ENCODE data around the gene PRM1.

Gene PRM1

GRCh38 chr16:11253995-11254912 lies 26.9 kb downstream of the PRM1 start:
- no peak for DNase-seq (ENCODE audit: low read depth in 2 of 2)

DNA sequence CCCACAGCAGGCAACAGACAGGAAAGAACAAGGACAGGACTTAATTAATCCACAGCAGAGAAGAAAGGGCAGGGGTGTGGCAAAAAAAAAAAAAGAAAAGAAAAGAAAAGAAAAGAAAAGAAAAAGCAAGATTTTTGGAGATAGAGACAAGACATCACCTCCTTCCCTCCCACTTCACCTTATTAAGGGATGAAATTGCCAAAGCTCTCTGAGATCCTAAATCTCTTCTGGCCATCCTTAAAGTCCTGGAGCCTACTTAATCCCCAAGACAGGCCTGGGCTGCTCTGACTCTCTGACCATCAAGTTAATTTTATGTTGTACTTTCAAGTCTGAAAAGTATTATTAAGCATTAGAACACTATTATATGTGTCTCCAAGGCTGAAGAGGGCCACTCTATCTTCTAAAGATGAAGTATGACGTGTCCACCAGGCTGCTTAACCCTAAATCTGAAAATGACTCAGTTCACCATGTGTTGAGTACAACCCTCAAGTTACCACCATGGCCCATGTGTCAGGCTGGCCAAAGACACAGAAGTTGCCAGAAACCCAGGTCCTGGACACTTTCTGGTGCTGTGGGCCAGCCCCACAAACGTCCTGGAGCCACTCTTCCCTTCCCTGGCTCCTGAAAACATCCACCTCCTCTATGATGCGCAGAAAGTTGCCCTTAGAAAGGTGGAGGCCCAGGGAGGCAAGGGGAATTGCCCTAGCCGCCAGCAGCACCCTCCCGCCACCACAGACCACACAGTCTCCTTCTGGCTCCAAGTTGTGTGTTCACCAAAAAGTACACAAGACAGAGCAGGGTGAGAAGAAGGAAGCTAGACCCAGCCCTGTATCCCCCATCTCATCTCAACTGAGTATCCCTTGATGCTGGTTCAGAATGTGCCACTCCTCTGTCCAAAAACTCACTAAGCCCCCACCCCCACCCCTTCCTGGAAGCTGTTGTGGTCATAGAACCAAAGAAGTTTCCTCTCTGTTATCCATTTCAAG lies 27.8 kb downstream of the PRM1 start:
- DNase-seq (ENCODE audit: low read depth in 2 of 2) = no peak

DNA sequence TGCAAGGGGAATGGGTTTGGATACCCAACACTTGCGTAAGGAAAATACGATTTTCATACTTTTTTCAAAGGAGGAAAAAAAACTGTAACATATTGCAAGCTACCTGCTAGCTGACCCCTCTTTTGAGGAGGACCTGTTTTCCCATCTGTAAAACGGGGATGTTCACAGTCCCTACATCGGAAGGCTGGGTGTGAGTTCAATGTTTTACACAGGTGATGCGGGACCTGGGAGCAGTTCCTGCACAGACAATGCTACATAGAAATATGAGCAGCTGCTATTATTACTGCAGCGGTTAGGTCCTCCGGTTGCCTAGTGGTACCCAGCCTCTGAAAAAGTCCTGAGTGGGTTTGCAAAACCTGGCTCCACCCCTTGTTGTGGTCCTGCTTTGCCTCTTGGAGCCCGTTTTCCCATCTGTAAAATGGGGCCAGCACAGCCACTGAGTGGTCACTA lies 28.6 kb downstream of the PRM1 start:
- DNase-seq (ENCODE audit: low read depth in 2 of 2) = no peak

DNA sequence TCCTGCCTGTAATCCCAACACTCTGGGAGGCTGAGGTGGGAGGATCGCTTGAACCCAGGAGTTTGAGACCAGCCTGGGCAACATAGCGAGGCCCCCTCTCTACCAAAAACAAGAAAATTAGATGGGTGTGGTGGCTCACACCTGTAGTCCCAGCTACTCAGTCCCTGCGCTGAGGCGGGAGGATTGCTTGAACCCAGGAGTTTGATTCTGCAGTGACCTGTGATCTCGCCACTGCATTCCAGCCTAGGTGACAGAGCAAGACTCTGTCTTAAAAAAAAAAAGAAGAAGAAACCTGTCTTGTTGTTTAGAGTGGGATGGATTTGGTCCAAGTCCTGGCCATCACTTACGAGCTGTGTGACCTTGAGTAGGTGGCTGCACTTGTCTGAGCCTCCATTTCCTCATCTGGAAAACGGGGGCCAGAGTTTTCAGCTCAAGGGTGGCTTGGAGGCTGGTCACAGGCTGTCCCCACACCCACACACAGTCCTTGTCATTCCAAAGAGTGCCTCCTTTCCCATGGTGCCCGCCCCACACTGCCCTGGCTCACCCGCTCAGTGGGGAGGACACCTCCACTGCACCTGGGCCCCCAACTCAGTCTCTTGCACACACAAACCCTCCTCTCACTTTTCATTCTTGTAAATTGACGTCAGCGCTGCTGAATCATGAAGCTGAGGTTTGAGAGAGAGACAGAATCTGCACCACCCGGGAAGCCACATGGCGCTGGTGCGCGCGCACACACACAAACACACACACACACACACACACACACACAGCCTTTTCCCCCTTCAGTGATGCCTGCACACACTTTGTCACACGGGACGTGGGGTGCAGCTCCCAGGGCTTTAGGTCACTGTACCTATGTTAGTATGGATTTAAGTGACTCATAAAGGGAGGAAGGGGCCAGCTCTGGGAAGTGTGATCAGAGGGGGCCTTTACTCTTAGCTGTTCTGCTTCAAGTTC lies 29.3 kb downstream of the PRM1 start:
- peak; percentile 46 to 62 for DNase-seq (ENCODE audit: low read depth in 2 of 2)

- no peak for DNase-seq (ENCODE audit: low read depth in 2 of 2)
These were observed 30.2 kb downstream of the PRM1 start for GRCh38 chr16:11250786-11251524.

GRCh38 chr16:11250091-11250785 lies 30.9 kb downstream of the PRM1 start:
- DNase-seq (ENCODE audit: low read depth in 2 of 2) = no peak

GRCh38 chr16:11249233-11250061 lies 31.7 kb downstream of the PRM1 start:
- DNase-seq (ENCODE audit: low read depth in 2 of 2) = no peak

DNA sequence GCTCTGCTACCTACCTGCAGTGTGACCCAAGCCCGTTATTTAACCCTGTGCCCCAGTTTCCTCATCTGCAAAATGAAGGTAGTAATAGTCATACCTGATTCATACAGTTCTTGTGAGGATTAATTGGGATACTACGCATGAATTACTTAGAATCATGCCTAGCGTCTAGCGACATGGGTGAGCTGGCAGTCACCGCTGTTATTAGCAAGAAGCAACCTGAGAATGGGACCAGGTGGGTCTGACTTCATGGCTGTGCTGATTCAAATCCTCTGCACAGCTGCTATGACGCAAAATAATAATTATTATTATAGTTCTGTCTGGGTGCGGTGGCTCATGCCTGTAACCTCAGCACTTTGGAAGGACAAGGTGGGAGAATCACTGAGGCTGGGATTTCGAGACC lies 33.0 kb downstream of the PRM1 start:
- DNase-seq (ENCODE audit: low read depth in 2 of 2) = no peak

DNA sequence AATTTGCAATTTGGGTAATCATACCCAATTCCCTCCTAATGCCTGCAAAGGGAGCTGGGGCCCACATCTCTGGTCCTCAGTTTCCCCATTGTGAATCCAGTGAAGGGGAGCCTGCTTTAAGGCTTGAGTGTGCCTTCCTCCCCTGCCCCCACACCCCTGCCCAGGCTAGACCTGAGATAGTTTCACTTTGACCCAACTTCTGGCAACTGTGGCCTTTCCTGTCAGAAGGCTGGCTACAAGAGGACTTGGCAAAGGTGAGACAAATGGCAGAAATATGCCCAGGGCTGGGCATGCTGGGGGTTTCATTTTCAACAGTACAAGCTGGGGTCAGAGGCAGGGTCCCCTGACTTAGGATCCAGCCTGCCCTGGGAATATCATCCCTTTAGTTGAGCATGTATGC lies 35.1 kb downstream of the PRM1 start:
- no peak for DNase-seq (ENCODE audit: low read depth in 2 of 2)

- DNase-seq (ENCODE audit: low read depth in 2 of 2) = no peak
These were observed 35.9 kb downstream of the PRM1 start for GRCh38 chr16:11245222-11245737.

GRCh38 chr16:11242658-11243057 lies 38.5 kb downstream of the PRM1 start:
- DNase-seq (ENCODE audit: low read depth in 2 of 2) = no peak

- no peak for DNase-seq (ENCODE audit: low read depth in 2 of 2)
These were observed 39.5 kb downstream of the PRM1 start for GRCh38 chr16:11241480-11242204.

DNA sequence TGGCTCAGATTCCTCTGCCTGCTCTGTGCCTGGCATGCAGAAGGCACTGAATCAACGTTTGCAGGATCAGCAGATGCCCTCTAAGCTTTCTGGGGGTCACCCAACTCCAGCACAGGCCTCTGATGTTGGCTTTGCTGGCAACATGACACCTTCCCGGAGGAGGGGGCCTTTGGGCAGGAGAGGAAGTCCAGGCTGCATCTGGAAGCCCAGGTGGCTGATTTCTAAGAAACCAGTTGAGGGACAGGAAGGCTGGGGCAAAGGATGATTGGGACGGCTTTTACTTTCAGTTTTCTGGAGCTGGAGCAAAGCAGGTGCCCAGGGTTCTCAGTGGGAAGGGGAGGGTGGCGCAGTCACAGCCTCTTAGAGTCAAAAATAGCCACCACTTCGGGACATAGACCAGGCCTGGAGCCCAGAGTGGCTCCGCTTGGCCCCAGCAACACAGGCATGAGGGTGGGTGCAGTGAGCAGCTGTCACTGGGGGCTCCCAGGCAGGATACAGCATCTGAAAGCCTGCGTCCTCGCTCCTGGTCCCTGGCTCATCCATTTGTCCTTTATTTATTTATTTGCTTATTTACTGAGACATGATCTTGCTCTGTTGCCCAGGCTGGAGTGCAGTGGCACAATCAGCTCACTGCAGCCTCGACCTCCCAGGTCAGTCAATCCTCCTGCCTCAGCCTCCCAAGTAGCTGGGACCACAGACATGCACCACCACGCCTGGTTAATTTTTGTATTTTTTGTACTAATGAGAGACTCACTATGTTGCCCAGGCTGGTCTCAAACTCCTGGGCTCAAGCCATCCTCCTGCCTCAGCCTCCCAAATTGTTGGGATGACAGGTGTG lies 40.3 kb downstream of the PRM1 start:
- no peak for DNase-seq (ENCODE audit: low read depth in 2 of 2)

- DNase-seq (ENCODE audit: low read depth in 2 of 2) = no peak
These were observed 41.2 kb downstream of the PRM1 start for GRCh38 chr16:11239644-11240632.

DNA sequence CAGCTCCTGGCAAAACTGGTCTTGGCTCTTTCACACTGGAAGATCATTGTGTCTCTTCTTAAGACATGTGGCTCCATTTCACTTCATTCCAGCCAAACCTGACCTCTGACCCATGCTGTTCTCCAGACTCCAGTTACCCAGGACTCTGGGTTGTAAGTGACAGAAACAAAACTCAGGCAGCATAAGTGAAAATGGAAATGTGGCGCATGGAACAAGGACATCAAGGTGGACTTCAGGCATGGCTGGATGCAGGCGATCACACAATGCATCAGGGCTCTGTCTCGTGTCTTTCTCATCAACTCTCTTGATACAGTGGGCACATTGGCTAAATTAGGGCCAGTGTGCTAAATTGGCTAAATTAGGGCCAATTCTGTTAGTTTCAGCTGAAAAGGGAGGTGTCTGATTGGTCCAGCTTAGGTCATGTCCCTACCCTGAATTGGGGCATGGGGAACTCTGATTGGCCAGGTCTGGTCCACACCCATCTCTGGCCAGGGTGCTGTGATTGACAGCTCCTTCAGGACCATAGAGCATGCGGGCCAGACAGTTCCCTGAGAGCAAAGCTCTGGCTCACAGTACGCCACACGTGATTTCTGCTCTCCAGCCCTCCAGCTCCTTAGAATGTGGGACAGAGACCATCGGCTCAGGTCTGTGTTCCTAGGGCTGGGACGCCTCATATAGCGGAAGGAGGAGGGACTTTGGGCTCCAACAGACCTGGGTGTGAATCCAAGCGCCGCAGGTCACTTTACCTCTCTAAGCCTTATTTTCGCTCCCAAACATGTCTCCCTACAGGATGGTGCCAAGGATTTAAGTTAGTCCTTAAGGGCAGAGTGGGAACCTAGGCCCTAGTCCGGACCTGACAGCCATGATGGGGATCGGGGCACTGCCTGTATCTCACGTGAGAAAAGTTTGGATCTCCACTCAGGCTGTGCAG lies 42.6 kb downstream of the PRM1 start:
- DNase-seq (ENCODE audit: low read depth in 2 of 2) = no peak
